Measurements from ENCODE around the gene FHOD1. TPM values are rescaled to one million over a fixed set of nuclear protein-coding genes. Genes with fewer than 3 reads are reported as not detected.
A peak's percentile ranks its signal among the peaks of the same experiment; 100 is the strongest.

Gene FHOD1
- total and polyA plus RNA-seq, 9 of the 15 experiments (the other 6 are each of a cell fraction or from before 2014, with no cell fraction given): 18.7 to 126 (median 32.3) TPM

DNA sequence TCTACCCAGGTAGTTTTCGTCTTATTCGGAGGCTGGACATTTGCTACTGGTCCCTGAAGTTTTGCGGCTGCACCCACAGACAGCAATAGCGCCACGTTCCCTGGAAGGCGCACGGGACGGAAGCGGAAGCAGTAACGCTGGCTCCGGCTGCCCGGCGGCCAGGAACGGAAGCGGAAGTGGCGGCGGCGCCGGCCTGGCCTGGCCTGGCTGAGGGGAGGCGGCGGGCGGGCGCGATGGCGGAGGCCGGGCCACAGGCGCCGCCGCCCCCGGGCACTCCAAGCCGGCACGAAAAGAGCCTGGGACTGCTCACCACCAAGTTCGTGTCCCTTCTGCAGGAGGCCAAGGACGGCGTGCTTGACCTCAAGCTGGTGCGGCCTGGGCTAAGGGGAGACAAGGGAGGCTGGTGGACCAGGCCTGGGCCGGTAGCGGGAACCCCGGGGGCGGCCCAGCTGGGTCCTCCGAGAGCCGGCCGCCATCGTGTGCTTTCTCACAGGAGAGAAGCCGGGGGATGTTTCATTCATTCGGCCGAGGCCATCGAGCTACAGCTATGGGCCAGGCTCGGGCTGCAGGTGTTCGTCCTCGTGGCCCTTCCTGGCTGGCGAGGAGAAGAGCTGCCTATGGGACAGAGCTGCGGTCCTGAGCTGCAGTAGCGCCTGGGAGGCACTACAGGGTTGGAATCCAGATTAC is 55.1 kb downstream of the FHOD1 start, which contains the start of gene E2F4 (continued):
- peak; percentile 98 for TF ChIP-seq GABPA (tag; conservative IDR thresholded peaks at IDR 0.05; ENCODE audit: low read depth)
- peak; percentile 83 for TF ChIP-seq CREM (IDR thresholded peaks at IDR 0.05; ENCODE audit: low read depth)
- TF ChIP-seq RBFOX2 (IDR thresholded peaks at IDR 0.05; ENCODE audit: low read depth, low read length): peak; percentile 87
- peak in 1 of 2 experiments; percentile 87; a peak in 1 of 4 replicates for TF ChIP-seq KDM4B (IDR thresholded peaks at IDR 0.05; ENCODE audit: borderline replicate concordance in 2 of 2, low read depth in 1 of 2)
- peak; percentile 90 for TF ChIP-seq CXXC5 (CRISPR knock-in tag; IDR thresholded peaks at IDR 0.05)
- TF ChIP-seq, protein P1, sequence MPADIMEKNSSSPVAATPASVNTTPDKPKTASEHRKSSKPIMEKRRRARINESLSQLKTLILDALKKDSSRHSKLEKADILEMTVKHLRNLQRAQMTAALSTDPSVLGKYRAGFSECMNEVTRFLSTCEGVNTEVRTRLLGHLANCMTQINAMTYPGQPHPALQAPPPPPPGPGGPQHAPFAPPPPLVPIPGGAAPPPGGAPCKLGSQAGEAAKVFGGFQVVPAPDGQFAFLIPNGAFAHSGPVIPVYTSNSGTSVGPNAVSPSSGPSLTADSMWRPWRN (IDR thresholded peaks at IDR 0.05; ENCODE audit: low read depth): no peak
- no peak for TF ChIP-seq ARID1B (IDR thresholded peaks at IDR 0.05)
- peak; percentile 65 for TF ChIP-seq ETV5 (CRISPR knock-in tag; IDR thresholded peaks at IDR 0.05; ENCODE audit: low read depth)
- peak; percentile 93 for TF ChIP-seq NEUROD1 (IDR thresholded peaks at IDR 0.05; ENCODE audit: borderline replicate concordance, low read depth, low read length, partially characterized antibody)
- TF ChIP-seq, protein P2, sequence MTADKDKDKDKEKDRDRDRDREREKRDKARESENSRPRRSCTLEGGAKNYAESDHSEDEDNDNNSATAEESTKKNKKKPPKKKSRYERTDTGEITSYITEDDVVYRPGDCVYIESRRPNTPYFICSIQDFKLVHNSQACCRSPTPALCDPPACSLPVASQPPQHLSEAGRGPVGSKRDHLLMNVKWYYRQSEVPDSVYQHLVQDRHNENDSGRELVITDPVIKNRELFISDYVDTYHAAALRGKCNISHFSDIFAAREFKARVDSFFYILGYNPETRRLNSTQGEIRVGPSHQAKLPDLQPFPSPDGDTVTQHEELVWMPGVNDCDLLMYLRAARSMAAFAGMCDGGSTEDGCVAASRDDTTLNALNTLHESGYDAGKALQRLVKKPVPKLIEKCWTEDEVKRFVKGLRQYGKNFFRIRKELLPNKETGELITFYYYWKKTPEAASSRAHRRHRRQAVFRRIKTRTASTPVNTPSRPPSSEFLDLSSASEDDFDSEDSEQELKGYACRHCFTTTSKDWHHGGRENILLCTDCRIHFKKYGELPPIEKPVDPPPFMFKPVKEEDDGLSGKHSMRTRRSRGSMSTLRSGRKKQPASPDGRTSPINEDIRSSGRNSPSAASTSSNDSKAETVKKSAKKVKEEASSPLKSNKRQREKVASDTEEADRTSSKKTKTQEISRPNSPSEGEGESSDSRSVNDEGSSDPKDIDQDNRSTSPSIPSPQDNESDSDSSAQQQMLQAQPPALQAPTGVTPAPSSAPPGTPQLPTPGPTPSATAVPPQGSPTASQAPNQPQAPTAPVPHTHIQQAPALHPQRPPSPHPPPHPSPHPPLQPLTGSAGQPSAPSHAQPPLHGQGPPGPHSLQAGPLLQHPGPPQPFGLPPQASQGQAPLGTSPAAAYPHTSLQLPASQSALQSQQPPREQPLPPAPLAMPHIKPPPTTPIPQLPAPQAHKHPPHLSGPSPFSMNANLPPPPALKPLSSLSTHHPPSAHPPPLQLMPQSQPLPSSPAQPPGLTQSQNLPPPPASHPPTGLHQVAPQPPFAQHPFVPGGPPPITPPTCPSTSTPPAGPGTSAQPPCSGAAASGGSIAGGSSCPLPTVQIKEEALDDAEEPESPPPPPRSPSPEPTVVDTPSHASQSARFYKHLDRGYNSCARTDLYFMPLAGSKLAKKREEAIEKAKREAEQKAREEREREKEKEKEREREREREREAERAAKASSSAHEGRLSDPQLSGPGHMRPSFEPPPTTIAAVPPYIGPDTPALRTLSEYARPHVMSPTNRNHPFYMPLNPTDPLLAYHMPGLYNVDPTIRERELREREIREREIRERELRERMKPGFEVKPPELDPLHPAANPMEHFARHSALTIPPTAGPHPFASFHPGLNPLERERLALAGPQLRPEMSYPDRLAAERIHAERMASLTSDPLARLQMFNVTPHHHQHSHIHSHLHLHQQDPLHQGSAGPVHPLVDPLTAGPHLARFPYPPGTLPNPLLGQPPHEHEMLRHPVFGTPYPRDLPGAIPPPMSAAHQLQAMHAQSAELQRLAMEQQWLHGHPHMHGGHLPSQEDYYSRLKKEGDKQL (CRISPR knock-in tag; IDR thresholded peaks at IDR 0.05; ENCODE audit: borderline replicate concordance): no peak
- no peak for TF ChIP-seq NCOA4 (IDR thresholded peaks at IDR 0.05; ENCODE audit: partially characterized antibody)
- TF ChIP-seq LCOR (CRISPR knock-in tag; IDR thresholded peaks at IDR 0.05): peak; percentile 69; the same call in 1 of the 2 replicates
- peak; percentile 97 for TF ChIP-seq ELF1 (tag; IDR thresholded peaks at IDR 0.05)
- TF ChIP-seq, protein P3, sequence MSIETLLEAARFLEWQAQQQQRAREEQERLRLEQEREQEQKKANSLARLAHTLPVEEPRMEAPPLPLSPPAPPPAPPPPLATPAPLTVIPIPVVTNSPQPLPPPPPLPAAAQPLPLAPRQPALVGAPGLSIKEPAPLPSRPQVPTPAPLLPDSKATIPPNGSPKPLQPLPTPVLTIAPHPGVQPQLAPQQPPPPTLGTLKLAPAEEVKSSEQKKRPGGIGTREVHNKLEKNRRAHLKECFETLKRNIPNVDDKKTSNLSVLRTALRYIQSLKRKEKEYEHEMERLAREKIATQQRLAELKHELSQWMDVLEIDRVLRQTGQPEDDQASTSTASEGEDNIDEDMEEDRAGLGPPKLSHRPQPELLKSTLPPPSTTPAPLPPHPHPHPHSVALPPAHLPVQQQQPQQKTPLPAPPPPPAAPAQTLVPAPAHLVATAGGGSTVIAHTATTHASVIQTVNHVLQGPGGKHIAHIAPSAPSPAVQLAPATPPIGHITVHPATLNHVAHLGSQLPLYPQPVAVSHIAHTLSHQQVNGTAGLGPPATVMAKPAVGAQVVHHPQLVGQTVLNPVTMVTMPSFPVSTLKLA (conservative IDR thresholded peaks at IDR 0.05): peak in 1 of 2 experiments; percentile 76; a peak in 3 of 4 replicates
- TF ChIP-seq GATAD2B (IDR thresholded peaks at IDR 0.05; ENCODE audit: borderline replicate concordance): peak; percentile 79; the same call in 1 of the 2 replicates
- TF ChIP-seq, protein P4, sequence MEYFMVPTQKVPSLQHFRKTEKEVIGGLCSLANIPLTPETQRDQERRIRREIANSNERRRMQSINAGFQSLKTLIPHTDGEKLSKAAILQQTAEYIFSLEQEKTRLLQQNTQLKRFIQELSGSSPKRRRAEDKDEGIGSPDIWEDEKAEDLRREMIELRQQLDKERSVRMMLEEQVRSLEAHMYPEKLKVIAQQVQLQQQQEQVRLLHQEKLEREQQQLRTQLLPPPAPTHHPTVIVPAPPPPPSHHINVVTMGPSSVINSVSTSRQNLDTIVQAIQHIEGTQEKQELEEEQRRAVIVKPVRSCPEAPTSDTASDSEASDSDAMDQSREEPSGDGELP (CRISPR knock-in tag; IDR thresholded peaks at IDR 0.05; ENCODE audit: borderline replicate concordance): peak; percentile 80
- no peak for TF ChIP-seq HDAC3 (IDR thresholded peaks at IDR 0.05; ENCODE audit: borderline replicate concordance, partially characterized antibody)
- peak; percentile 79 for TF ChIP-seq MYC (IDR thresholded peaks at IDR 0.05; ENCODE audit: low read depth, low read length)
- TF ChIP-seq MYC (CRISPR knock-in tag; IDR thresholded peaks at IDR 0.05; ENCODE audit: borderline replicate concordance, low read depth): peak; percentile 43; the same call in 1 of the 2 replicates

Data from K562 (cell line).